HCT116 (cell line): ENCODE results near the gene PRR35. TPM values are rescaled to one million over a fixed set of nuclear protein-coding genes. Genes with fewer than 3 reads are reported as not detected.

Source experiments
- ATAC-seq: fragments of 200-7000 bp; cut with Tn5 transposase; 2 replicates; pipeline ENCODE4 v1.9.1; 2020; ENCODE audit warnings: mild to moderate bottlenecking, moderate library complexity
- BruUV-seq: library from RNA; stranded (reverse); fragments of 400-500 nt; replicated peaks from 2 replicates; lab custom pipeline; 2021; lab: Mats Ljungman, UMichigan
- CTCF ChIA-PET: fragments of 300-600 bp; sonication (Branson Sonifier 250); formaldehyde crosslinking; loops from one replicate; lab custom pipeline; 2021; ENCODE audit warnings: antibody characterized with exemption; lab: Charles Lee
- POLR2A ChIA-PET: fragments of 300-600, 350-600 bp; sonication (Branson Sonifier 250); formaldehyde crosslinking; loops from one replicate; lab custom pipeline; 2021; ENCODE audit warnings: antibody characterized with exemption; lab: Charles Lee
- RAD21 ChIA-PET, 2 experiments: fragments of 300-600 bp; sonication (Branson Sonifier 250); formaldehyde crosslinking; loops; one replicate each; lab custom pipeline; 2023; ENCODE audit warnings: low total read pairs in 2 of 2; ENCODE audit not compliant: uncharacterized antibody in 2 of 2, unreplicated experiment in 2 of 2, low non-redundant PET in 1 of 2; lab: Charles Lee
- DNase-seq: peaks from one replicate; pipeline ENCODE4 v3.0.0-alpha.2; 2010; ENCODE audit warnings: low read depth, low spot score
- H2AFZ ChIP-seq: fragments of 200-600 bp; shearing (Covaris generic), sonication (generic); 2 replicates; pipeline ENCODE4 v1.6.1; 2017; ENCODE audit warnings: low read depth, mixed run types, mixed read lengths, antibody characterized with exemption, low read length; ENCODE audit not compliant: poor library complexity, severe bottlenecking
- H3K27ac ChIP-seq: 2 replicates; pipeline ENCODE4 v1.5.1; 2012; ENCODE audit warnings: low read depth, low read length
- H3K27me3 ChIP-seq: fragments of 200-600 bp; sonication (generic); 2 replicates; pipeline ENCODE4 v1.6.1; 2016; ENCODE audit warnings: mixed run types, low read length, mixed read lengths; ENCODE audit not compliant: insufficient read depth
- H3K36me3 ChIP-seq, 2 experiments: fragments of 200-500 bp in 1 of 2; fragments of 200-600 bp in 1 of 2; sonication (Bioruptor generic) in 1 of 2; sonication (generic) in 1 of 2; 2 replicates each; pipeline versions ENCODE4 v1.5.1 to v1.6.1; 2014 to 2016; ENCODE audit warnings: low read length in 2 of 2, inconsistent platforms in 1 of 2, mixed read lengths in 1 of 2, mixed run types in 1 of 2; ENCODE audit not compliant: insufficient read depth in 2 of 2, control insufficient read depth in 1 of 2
- H3K4me1 ChIP-seq, 2 experiments: fragments of 200-600 bp in 1 of 2; sonication (generic) in 1 of 2; 2 replicates each; pipeline versions ENCODE4 v1.5.1 to v1.6.1; 2012 to 2017; ENCODE audit warnings: low read length in 2 of 2, inconsistent platforms in 1 of 2, mild to moderate bottlenecking in 1 of 2, mixed read lengths in 1 of 2, mixed run types in 1 of 2, moderate library complexity in 1 of 2; ENCODE audit not compliant: insufficient read depth in 2 of 2, control insufficient read depth in 1 of 2
- H3K4me2 ChIP-seq: fragments of 200-600 bp; sonication (generic); 2 replicates; pipeline ENCODE4 v1.6.1; 2017; ENCODE audit warnings: mixed run types, low read length, mixed read lengths
- H3K4me3 ChIP-seq, 2 experiments: fragments of 200-600 bp in 1 of 2; sonication (generic) in 1 of 2; replicated peaks in 1 of 2; 2 replicates each; pipeline ENCODE4 v1.5.1; 2011 to 2016; ENCODE audit warnings: low read length in 2 of 2, control low read depth in 1 of 2, low read depth in 1 of 2, mild to moderate bottlenecking in 1 of 2, mixed read lengths in 1 of 2, mixed run types in 1 of 2
- H3K79me2 ChIP-seq: fragments of 200-600 bp; sonication (generic); 2 replicates; pipeline ENCODE4 v1.6.1; 2017; ENCODE audit warnings: mild to moderate bottlenecking, mixed run types, low read length, moderate library complexity, mixed read lengths; ENCODE audit not compliant: insufficient read depth
- H3K9ac ChIP-seq: fragments of 200-600 bp; sonication (generic); 2 replicates; pipeline ENCODE4 v1.6.1; 2016; ENCODE audit warnings: low read length, mixed read lengths
- H3K9me2 ChIP-seq: fragments of 200-600 bp; sonication (generic), shearing (Covaris generic); 2 replicates; pipeline ENCODE4 v1.6.1; 2017; ENCODE audit warnings: mixed run types, mild to moderate bottlenecking, moderate library complexity; ENCODE audit not compliant: insufficient read depth
- H3K9me3 ChIP-seq, 2 experiments: fragments of 200-500 bp in 1 of 2; fragments of 200-600 bp in 1 of 2; sonication (Bioruptor generic) in 1 of 2; sonication (generic) in 1 of 2; 2 replicates each; pipeline ENCODE4 v1.6.1; 2014 to 2017; ENCODE audit warnings: low read length in 2 of 2, mixed read lengths in 2 of 2, inconsistent platforms in 1 of 2, low read depth in 1 of 2, mild to moderate bottlenecking in 1 of 2, mixed run types in 1 of 2, moderate library complexity in 1 of 2; ENCODE audit not compliant: control insufficient read depth in 1 of 2, insufficient read depth in 1 of 2
- H4K20me1 ChIP-seq: fragments of 200-600 bp; sonication (generic), shearing (Covaris generic); 2 replicates; pipeline ENCODE4 v1.6.1; 2017; ENCODE audit warnings: mixed run types, mild to moderate bottlenecking, moderate library complexity; ENCODE audit not compliant: insufficient read depth
- EZH2 ChIP-seq: fragments of 200-600 bp; sonication (generic); IDR thresholded peaks from 2 replicates; pipeline ENCODE4 v1.6.1; 2017; ENCODE audit warnings: antibody characterized with exemption, mixed run types
- FOSL1 ChIP-seq: IDR thresholded peaks from 2 replicates; pipeline ENCODE4 v1.6.1; 2012; ENCODE audit warnings: low read depth
- JUND ChIP-seq: IDR thresholded peaks from 2 replicates; pipeline ENCODE4 v1.6.1; 2012
- RAD21 ChIP-seq: IDR thresholded peaks from 2 replicates; pipeline ENCODE4 v1.6.1; 2012; ENCODE audit warnings: low read depth, mild to moderate bottlenecking
- SP1 ChIP-seq: IDR thresholded peaks from 2 replicates; pipeline ENCODE4 v1.6.1; 2012; ENCODE audit warnings: low read depth
- SRF ChIP-seq: IDR thresholded peaks from 2 replicates; pipeline ENCODE4 v1.6.1; 2012; ENCODE audit warnings: low read depth
- YY1 ChIP-seq: IDR thresholded peaks from 2 replicates; pipeline ENCODE4 v1.6.1; 2011; ENCODE audit warnings: low read length, low read depth, moderate library complexity, mild to moderate bottlenecking; ENCODE audit not compliant: insufficient replicate concordance; ENCODE audit errors: extremely low read depth
- intact Hi-C: fragments of 100-400 bp; cut with micrococcal nuclease; formaldehyde crosslinking; loops from 2 replicates; pipeline ENCODE4 v1.10.0; 2022
- total RNA-seq: library from RNA; stranded (reverse); gene quantifications from one replicate; pipeline ENCODE4 v1.2.1, GENCODE V29; 2021; ENCODE audit not compliant: unreplicated experiment
- TF ChIP-seq, protein P1 (sequence below): IDR thresholded peaks from 2 replicates; pipeline ENCODE4 v1.6.1; 2011; ENCODE audit warnings: mild to moderate bottlenecking, low read length, moderate library complexity; ENCODE audit not compliant: insufficient replicate concordance; ENCODE audit errors: extremely low read depth
- TF ChIP-seq, protein P2 (sequence below): IDR thresholded peaks from 2 replicates; pipeline ENCODE4 v1.6.1; 2012

PRR35 gene
- total RNA-seq, 1 experiment from 2014 or later, result not detected

DNA sequence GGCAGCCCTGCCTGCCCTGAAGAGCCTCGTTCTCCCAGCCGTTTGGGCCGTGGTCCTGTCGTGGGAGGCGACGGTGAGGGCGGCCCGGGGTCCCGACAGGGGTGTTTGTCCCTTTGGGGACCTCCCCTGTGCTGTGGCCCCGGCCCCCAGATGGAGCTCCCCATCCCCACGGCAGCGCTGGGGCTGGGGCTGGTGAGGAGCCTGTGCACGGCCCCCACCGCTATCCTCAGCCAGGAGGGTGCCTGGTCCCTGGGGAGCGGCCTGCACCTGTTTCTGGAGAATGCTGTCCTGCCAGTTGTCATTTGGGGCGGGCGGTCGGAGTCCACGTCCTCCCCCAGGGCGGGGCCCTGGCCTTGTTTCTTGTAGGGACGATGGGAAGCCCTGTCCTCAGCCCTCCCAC is 26.1 kb upstream of the PRR35 start (continued):
- TF ChIP-seq SP1 (no peak), JUND (no peak), SRF (no peak), YY1 (no peak), EZH2 (no peak)

DNA sequence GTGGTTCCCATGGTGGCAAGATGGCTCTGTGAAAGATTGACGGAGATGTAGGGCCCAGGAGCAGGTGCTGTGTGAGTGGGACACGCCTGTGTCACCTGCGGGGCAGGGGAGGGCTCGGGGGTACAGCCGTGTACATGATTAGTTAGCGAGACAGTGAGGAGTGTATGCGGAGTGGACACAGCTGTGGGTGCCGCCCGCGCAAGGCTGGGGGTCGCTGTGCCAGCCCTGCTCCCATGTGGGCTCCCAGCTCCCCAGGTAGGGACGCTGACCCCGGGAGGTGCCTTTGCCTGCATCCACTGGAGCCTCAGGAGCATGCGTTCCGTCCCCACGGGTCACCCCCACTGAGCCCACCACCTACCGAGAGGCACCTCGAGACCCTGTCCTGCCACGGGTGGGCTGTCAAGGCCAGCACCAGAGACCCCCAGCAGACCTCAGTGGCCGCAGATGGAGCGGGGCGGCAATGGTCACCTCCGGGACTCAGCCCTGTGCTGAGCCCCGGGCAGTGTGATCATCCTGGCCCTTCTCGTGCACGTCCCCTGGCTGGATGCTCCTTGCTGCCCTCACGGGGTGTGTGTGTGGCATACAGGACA is 25.2 kb upstream of the PRR35 start:
- H3K27me3 ChIP-seq, result no peaks in the 10 kb centered on the region
- no TSS peak for BruUV-seq
- no peak for TF ChIP-seq SRF
- peak overlapping the region; percentile 50; the same call in 1 of the 2 replicates for H3K9ac ChIP-seq
- H2AFZ ChIP-seq, result no peak overlapping the region
- no peaks in the 10 kb centered on the region for H4K20me1 ChIP-seq
- no peaks in the 10 kb centered on the region for H3K9me3 ChIP-seq
- peak; percentile 72 for ATAC-seq
- ChIA-PET CTCF (no interaction called here), POLR2A (no interaction called here), RAD21 (no interaction called here)
- intact Hi-C loops, result no loop called here
- peak overlapping the region in 1 of 2 experiments; percentile 20; a peak in 1 of 4 replicates for H3K4me3 ChIP-seq
- H3K4me2 ChIP-seq, result peak overlapping the region; percentile 69
- no peaks in the 10 kb centered on the region for H3K9me2 ChIP-seq
- DNase-seq, result no peak
- peaks cover 86% of the 10 kb centered on the region for H3K79me2 ChIP-seq
- peak overlapping the region; percentile 64 for H3K27ac ChIP-seq
- peaks cover 0 to 4% of the 10 kb centered on the region in 2 experiments; a peak in 1 of 4 replicates for H3K36me3 ChIP-seq
- peaks cover 16 to 34% of the 10 kb centered on the region in 2 experiments for H3K4me1 ChIP-seq

DNA sequence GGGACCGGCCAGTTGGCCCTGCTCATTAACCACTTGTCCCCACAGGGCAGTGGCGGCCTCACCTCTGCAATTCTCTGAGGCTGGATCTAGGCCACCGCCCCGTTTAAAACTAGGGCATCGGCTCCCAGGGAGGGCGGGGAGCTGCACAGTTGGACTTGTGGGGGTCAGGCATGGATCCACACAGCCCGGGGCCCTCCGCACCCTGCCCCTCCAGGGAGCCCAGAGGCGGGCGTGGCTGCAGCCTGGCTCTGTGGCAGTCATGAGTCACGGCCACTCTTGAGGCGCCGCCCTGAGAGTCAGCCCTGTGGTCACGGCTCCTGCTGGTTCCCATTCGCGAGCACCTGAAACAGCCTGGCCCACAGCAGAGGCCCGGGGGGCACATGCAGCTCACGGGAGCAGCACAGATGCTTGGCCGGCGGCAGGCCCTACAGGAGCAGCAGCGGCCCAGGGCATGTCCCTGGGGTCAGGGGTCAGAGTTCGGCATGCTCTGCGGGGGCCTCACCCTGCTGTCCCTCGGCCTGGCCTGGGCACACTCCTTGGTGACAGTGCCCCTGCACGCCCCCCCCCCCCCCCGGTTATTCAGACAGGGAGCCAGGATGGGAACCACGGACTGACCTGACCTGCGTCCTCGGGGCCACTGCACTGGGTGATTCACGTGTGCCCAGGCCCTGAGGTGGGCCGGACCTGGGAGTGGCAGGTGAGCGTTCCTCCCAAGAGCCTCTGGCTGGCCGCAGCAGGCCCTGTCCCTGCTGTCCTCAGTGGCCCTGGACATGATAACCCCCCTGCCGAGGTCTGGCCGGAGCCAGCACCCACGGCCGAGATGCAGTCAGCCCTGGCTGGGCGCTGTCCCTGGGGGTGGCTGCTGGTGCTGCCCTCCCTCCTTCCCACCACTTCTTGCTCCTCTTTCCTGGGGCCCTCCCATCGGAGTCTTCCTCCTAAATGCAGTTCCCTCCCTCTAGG is 24.5 kb upstream of the PRR35 start:
- Histone ChIP-seq H3K4me2 (peak overlapping the region; percentile 69), H3K4me1 (peaks cover 16 to 34% of the 10 kb centered on the region in 2 experiments), H3K9me3 (no peaks in the 10 kb centered on the region), H3K36me3 (no peaks in the 10 kb centered on the region), H2AFZ (no peak overlapping the region), H3K27me3 (no peaks in the 10 kb centered on the region), H3K9ac (peak overlapping the region; percentile 50; the same call in 1 of the 2 replicates), H3K4me3 (peak overlapping the region in 1 of 2 experiments; percentile 20; a peak in 1 of 4 replicates), H3K79me2 (peaks cover 86% of the 10 kb centered on the region), H3K9me2 (no peaks in the 10 kb centered on the region), H4K20me1 (no peaks in the 10 kb centered on the region), H3K27ac (peak overlapping the region; percentile 64)
- no TSS peak for BruUV-seq
- peak; percentile 94 for ATAC-seq
- ChIA-PET POLR2A (no interaction called here), CTCF (no interaction called here), RAD21 (no interaction called here)
- intact Hi-C loops, result no loop called here
- peak; percentile 54 for DNase-seq
- TF ChIP-seq JUND (peak; percentile 56; the same call in 1 of the 2 replicates), RAD21 (0 out of 2 replicates have a peak, but pooled peaks have one; percentile 2), FOSL1 (peak; percentile 60)
- TF ChIP-seq, protein P1, sequence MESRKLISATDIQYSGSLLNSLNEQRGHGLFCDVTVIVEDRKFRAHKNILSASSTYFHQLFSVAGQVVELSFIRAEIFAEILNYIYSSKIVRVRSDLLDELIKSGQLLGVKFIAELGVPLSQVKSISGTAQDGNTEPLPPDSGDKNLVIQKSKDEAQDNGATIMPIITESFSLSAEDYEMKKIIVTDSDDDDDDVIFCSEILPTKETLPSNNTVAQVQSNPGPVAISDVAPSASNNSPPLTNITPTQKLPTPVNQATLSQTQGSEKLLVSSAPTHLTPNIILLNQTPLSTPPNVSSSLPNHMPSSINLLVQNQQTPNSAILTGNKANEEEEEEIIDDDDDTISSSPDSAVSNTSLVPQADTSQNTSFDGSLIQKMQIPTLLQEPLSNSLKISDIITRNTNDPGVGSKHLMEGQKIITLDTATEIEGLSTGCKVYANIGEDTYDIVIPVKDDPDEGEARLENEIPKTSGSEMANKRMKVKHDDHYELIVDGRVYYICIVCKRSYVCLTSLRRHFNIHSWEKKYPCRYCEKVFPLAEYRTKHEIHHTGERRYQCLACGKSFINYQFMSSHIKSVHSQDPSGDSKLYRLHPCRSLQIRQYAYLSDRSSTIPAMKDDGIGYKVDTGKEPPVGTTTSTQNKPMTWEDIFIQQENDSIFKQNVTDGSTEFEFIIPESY, result no peak
- TF ChIP-seq, protein P2, sequence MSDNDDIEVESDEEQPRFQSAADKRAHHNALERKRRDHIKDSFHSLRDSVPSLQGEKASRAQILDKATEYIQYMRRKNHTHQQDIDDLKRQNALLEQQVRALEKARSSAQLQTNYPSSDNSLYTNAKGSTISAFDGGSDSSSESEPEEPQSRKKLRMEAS, result peak; percentile 66; the same call in 1 of the 2 replicates
